A673 (cell line): Measurements from ENCODE around the gene DLG5. TPM values are rescaled to one million over a fixed set of nuclear protein-coding genes. Genes with fewer than 3 reads are reported as not detected.

ENCODE experiments used
- BruUV-seq: library from RNA; stranded (reverse); fragments of 400-500 nt; replicated peaks from 2 replicates; lab custom pipeline; 2021; lab: Mats Ljungman, UMichigan
- CTCF ChIA-PET: fragments of 300-600 bp; sonication (Branson Sonifier 250); formaldehyde crosslinking; loops from one replicate; lab custom pipeline; 2022; ENCODE audit warnings: antibody characterized with exemption; lab: Charles Lee
- POLR2A ChIA-PET: fragments of 300-600 bp; sonication (Branson Sonifier 250); formaldehyde crosslinking; loops from one replicate; lab custom pipeline; 2022; ENCODE audit warnings: antibody characterized with exemption; ENCODE audit not compliant: low non-redundant PET; lab: Charles Lee
- DNase-seq: peaks from one replicate; pipeline ENCODE4 v3.0.0-alpha.2; 2015; ENCODE audit warnings: low spot score
- H3K27ac ChIP-seq: fragments of 200-600 bp; sonication (generic); 2 replicates; pipeline ENCODE4 v1.5.1; 2016; ENCODE audit warnings: mixed run types, low read depth, mild to moderate bottlenecking, mixed read lengths, antibody characterized with exemption, low read length; ENCODE audit not compliant: poor library complexity, severe bottlenecking
- H3K27me3 ChIP-seq: fragments of 200-600 bp; sonication (generic); replicated peaks from 2 replicates; pipeline ENCODE4 v1.6.1; 2017; ENCODE audit warnings: mixed run types, low read depth, mild to moderate bottlenecking, mixed read lengths, antibody characterized with exemption, low read length; ENCODE audit not compliant: insufficient read depth, poor library complexity
- H3K36me3 ChIP-seq: fragments of 200-600 bp; sonication (generic); 2 replicates; pipeline ENCODE4 v1.6.1; 2016; ENCODE audit warnings: mixed run types, mild to moderate bottlenecking, mixed read lengths, antibody characterized with exemption, low read length; ENCODE audit not compliant: insufficient read depth, poor library complexity, severe bottlenecking
- H3K4me1 ChIP-seq: fragments of 200-600 bp; sonication (generic); 2 replicates; pipeline ENCODE4 v1.6.1; 2017; ENCODE audit warnings: mixed run types, mild to moderate bottlenecking, mixed read lengths, antibody characterized with exemption, low read length; ENCODE audit not compliant: insufficient read depth, poor library complexity, severe bottlenecking
- H3K4me3 ChIP-seq: fragments of 200-600 bp; sonication (generic); 2 replicates; pipeline ENCODE4 v1.5.1; 2016; ENCODE audit warnings: low read depth, mixed run types, mild to moderate bottlenecking, mixed read lengths, low read length; ENCODE audit not compliant: poor library complexity, severe bottlenecking
- H3K9me3 ChIP-seq: fragments of 200-600 bp; sonication (generic); 2 replicates; pipeline ENCODE4 v1.6.1; 2016; ENCODE audit warnings: mixed run types, low read depth, mild to moderate bottlenecking, mixed read lengths, antibody characterized with exemption, low read length; ENCODE audit not compliant: poor library complexity, severe bottlenecking
- EZH2 ChIP-seq: fragments of 200-600 bp; sonication (generic); IDR thresholded peaks from 2 replicates; pipeline ENCODE4 v1.6.1; 2017; ENCODE audit warnings: borderline replicate concordance, low read depth, mild to moderate bottlenecking, mixed read lengths, antibody characterized with exemption, low read length; ENCODE audit not compliant: poor library complexity, severe bottlenecking
- intact Hi-C: fragments of 100-400 bp; cut with micrococcal nuclease; formaldehyde crosslinking; loops from one replicate; pipeline ENCODE4 v1.10.0; 2022; ENCODE audit not compliant: unreplicated experiment
- total RNA-seq: library from RNA; stranded (reverse); gene quantifications from 2 replicates; pipeline ENCODE4 v1.2.3, GENCODE V29; 2021
- TF ChIP-seq, protein P1 (sequence below): fragments of 300-800, 200-600 bp; sonication (generic); conservative IDR thresholded peaks from 2 replicates; pipeline ENCODE4 v1.5.1; 2017; ENCODE audit warnings: low read depth, mild to moderate bottlenecking, antibody characterized with exemption, low read length, moderate library complexity, mixed read lengths

DLG5 gene
- total RNA-seq, 1 experiment from 2014 or later, result 44.0 TPM

- no peaks in the 10 kb centered on the region for H3K27me3 ChIP-seq
- ChIA-PET POLR2A (no interaction called here), CTCF (no interaction called here)
These were observed 28.6 kb upstream of the DLG5 start for GRCh38 chr10:77955136-77955535.

GRCh38 chr10:77949167-77949566, 22.6 kb upstream of the DLG5 start:
- Histone ChIP-seq H3K27me3 (no peaks in the 10 kb centered on the region), H3K27ac (no peak overlapping the region), H3K36me3 (no peaks in the 10 kb centered on the region), H3K9me3 (peaks cover 19% of the 10 kb centered on the region), H3K4me3 (no peak overlapping the region), H3K4me1 (no peaks in the 10 kb centered on the region)
- DNase-seq, result no peak
- intact Hi-C loops, result no loop called here
- CTCF ChIA-PET, result no interaction called here
- TF ChIP-seq, protein P1, sequence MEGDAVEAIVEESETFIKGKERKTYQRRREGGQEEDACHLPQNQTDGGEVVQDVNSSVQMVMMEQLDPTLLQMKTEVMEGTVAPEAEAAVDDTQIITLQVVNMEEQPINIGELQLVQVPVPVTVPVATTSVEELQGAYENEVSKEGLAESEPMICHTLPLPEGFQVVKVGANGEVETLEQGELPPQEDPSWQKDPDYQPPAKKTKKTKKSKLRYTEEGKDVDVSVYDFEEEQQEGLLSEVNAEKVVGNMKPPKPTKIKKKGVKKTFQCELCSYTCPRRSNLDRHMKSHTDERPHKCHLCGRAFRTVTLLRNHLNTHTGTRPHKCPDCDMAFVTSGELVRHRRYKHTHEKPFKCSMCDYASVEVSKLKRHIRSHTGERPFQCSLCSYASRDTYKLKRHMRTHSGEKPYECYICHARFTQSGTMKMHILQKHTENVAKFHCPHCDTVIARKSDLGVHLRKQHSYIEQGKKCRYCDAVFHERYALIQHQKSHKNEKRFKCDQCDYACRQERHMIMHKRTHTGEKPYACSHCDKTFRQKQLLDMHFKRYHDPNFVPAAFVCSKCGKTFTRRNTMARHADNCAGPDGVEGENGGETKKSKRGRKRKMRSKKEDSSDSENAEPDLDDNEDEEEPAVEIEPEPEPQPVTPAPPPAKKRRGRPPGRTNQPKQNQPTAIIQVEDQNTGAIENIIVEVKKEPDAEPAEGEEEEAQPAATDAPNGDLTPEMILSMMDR, result no peak
- no peak for TF ChIP-seq EZH2
- no TSS peak for BruUV-seq
- POLR2A ChIA-PET, result no interaction called here

More at GRCh38 chr10:77955136-77955535, 28.6 kb upstream of the DLG5 start:
- no peak overlapping the region for H3K27ac ChIP-seq
- intact Hi-C loops, result no loop called here
- DNase-seq, result no peak
- BruUV-seq, result no TSS peak
- no peak for TF ChIP-seq EZH2
- TF ChIP-seq, protein P1, result no peak
- H3K4me3 ChIP-seq, result no peak overlapping the region
- H3K4me1 ChIP-seq, result no peaks in the 10 kb centered on the region
- peaks cover 19% of the 10 kb centered on the region for H3K9me3 ChIP-seq
- no peaks in the 10 kb centered on the region for H3K36me3 ChIP-seq

DNA sequence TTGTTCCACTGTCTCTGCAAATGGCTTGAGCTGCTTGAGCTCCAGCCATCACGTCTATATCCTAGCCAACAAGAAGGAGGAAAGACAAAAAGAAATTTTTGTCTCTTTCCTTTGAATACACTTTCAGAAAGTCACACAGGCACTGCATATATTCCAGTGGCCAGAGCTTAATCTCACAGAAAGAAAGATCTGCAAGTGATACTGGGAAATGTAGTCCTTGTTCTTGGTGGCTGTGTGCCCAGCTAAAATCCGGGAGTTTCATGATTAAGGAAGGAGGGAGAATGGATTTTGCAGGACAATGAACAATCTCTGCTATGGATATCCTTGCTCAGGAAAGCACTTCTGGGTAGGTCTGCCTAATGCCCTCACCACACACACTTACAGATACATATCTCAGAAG, 19.5 kb upstream of the DLG5 start:
- Histone ChIP-seq H3K27me3 (no peaks in the 10 kb centered on the region), H3K9me3 (peaks cover 6% of the 10 kb centered on the region), H3K4me1 (no peaks in the 10 kb centered on the region), H3K4me3 (no peak overlapping the region), H3K36me3 (no peaks in the 10 kb centered on the region), H3K27ac (no peak overlapping the region)
- CTCF ChIA-PET, result no interaction called here
- POLR2A ChIA-PET, result no interaction called here
- intact Hi-C loops, result no loop called here
- DNase-seq, result no peak
- no peak for TF ChIP-seq EZH2
- TF ChIP-seq, protein P1, result no peak
- no TSS peak for BruUV-seq
